ENCODE measurements around the gene RBM4. TPM values are rescaled to one million over a fixed set of nuclear protein-coding genes. Genes with fewer than 3 reads are reported as not detected.
A peak's percentile ranks its signal among the peaks of the same experiment; 100 is the strongest.

The RBM4 gene
- total RNA-seq, 1 donor from 2014 or later = 105 TPM

- H3K4me3 ChIP-seq (ENCODE audit: low read depth, low read length) = no peak overlapping the region
- no peak for DNase-seq (ENCODE audit: low read depth)
- TF ChIP-seq CTCF (conservative IDR thresholded peaks at IDR 0.05; ENCODE audit: low read depth, low read length) = no peak
Measured at GRCh38 chr11:66659763-66660162, 21.3 kb downstream of the RBM4 start.

- TF ChIP-seq CTCF (conservative IDR thresholded peaks at IDR 0.05; ENCODE audit: low read depth, low read length) = no peak
- DNase-seq (ENCODE audit: low read depth) = no peak
- H3K4me3 ChIP-seq (ENCODE audit: low read depth, low read length) = no peak overlapping the region
Measured at GRCh38 chr11:66663741-66664296, 25.3 kb downstream of the RBM4 start.

GRCh38 chr11:66665369-66665768, 26.9 kb downstream of the RBM4 start:
- TF ChIP-seq CTCF (conservative IDR thresholded peaks at IDR 0.05; ENCODE audit: low read depth, low read length) = no peak
- DNase-seq (ENCODE audit: low read depth) = no peak

GRCh38 chr11:66670816-66671215, 32.3 kb downstream of the RBM4 start:
- no peak for TF ChIP-seq CTCF (conservative IDR thresholded peaks at IDR 0.05; ENCODE audit: low read depth, low read length)
- DNase-seq (ENCODE audit: low read depth) = no peak
- no peak overlapping the region for H3K4me3 ChIP-seq (ENCODE audit: low read depth, low read length)

More at GRCh38 chr11:66665369-66665768, 26.9 kb downstream of the RBM4 start:
- no peak overlapping the region for H3K4me3 ChIP-seq (ENCODE audit: low read depth, low read length)

GRCh38 chr11:66674964-66675602, 36.6 kb downstream of the RBM4 start:
- TF ChIP-seq CTCF (conservative IDR thresholded peaks at IDR 0.05; ENCODE audit: low read depth, low read length) = no peak
- no peak for DNase-seq (ENCODE audit: low read depth)
- H3K4me3 ChIP-seq (ENCODE audit: low read depth, low read length) = no peak overlapping the region

GRCh38 chr11:66676282-66676919, 37.9 kb downstream of the RBM4 start:
- no peak for TF ChIP-seq CTCF (conservative IDR thresholded peaks at IDR 0.05; ENCODE audit: low read depth, low read length)
- DNase-seq (ENCODE audit: low read depth) = no peak
- peak overlapping the region; percentile 73 for H3K4me3 ChIP-seq (ENCODE audit: low read depth, low read length)
